ENCODE measurements around the gene MRPL42. TPM values are rescaled to one million over a fixed set of nuclear protein-coding genes. Genes with fewer than 3 reads are reported as not detected.
"Not testable (repeated sequence)": the region's sequence is repeated elsewhere in the genome, so short reads cannot be mapped to it uniquely, and the experiment has no call there.

Gene MRPL42
- total RNA-seq, 1 experiment from 2014 or later: 180 TPM

DNA sequence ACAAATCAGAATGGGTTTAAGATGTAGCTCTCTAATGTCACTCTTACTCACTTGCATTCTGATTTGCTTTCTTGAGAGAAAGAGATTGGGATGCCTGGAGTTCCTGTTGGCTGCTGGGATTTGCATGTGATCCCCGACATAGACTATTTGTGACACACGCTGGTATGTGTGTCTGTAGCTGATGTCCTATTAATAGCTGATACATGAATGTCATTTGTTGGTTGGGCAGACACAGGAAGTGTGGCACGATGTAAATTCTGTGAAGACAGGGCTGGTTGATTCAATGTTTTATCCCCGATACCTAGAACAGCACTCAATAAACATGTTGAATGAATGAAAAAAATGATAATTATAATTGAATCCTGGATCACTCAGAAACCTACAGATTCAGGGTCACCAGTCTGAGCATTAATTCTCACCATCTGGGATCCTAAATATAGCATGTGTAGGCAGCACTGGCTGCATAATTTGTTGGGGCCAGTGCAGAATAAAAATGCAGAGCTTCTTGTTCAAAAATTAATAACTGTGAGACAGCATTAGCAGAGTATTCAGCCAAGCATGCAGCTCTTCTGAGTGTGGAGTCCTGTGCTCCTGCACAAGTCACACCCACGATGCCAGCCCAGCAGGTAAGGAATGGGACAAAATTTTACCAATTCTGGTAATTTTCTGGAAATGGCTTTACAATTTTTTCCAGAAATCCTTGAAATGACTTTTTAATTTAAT, 69.6 kb downstream of the MRPL42 start:
- DNase-seq (ENCODE audit: extremely low read depth, low read depth): no peak

DNA sequence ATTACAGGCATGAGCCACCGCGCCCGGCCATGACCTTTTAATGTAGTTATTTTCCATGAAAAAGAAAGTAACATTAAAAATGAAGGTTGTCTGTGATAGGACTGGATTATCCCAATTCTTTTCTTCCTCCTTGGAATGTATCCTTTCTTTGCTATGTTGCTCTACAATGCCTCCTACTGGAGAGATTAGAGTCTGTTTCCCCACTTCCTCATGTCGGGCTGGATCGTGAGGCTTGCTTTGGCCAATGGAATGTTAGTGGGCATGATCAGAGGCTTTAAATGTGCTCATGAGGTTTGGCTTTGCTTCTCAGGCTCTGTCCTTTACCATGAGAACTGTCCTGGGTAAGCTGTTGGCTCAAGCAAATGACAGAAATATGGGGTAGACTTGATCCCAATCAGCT, 70.5 kb downstream of the MRPL42 start:
- DNase-seq (ENCODE audit: extremely low read depth, low read depth): no peak

DNA sequence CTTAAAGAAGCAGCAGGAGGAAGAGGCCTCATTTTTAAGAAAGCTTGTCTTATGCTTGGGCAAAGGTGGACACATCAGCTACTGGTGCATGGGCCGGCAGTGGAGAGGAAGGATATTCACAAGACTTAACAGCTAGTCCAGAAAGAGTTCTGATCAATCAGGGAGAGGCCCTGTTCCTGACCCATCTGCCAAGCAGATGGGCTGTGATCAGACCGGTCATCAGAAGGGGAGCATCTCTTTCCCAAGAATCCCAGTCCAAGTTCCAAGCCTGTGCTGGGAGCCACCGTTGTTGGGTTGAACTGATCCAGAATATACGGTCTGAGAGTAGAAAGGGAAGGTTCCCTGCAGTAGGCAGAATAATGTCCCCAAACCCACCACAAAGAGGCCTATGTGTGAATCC, 72.5 kb downstream of the MRPL42 start:
- no peak for DNase-seq (ENCODE audit: extremely low read depth, low read depth)

DNA sequence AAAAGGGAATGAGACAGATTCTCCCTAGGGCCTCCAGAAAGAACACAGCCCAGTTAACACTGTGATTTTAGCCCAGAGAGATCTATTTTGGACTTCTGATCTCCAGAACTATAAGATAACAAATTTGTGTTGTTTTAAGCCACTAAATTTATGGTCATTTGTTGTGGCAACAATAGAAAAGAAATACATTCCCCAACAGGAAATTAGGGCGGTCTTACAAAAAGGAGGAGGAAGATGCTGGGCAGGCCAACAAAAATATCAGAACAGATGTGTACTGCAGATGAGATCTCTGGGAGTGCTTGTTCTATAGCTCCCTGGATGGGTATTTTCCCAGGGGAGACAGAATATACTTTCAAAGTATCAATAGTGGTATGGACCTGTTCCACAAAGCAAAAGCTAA, 73.2 kb downstream of the MRPL42 start:
- DNase-seq (ENCODE audit: extremely low read depth, low read depth): no peak

DNA sequence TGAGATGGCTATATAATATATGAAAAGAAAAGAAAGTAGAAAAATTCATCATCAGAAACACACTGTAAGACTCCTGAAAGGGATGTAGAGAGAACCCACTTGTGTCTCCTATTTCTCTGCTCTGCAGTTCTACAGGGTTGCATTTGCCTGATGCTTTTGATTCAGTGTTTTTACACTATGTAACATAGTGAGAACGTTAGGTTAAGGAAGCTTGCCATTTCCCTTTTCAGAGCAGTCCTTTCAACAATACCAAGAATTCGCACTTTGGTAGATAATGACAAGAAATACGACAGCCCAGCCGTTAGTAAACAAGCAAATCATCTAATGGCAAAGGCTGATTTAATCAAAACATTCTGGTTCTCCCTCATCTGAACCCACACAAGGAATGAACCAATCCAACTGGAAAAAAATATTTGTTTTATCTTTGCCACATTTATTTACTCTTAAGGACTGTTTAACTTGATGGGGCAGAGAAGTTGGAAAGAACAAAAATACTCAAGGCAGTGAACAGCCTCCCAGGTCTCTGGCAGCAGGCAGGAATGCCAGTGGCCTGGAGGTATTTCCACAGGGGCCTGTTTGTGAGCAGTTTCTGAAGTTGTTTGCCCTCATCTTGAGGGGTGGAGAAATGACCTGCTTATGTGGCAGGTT, 74.4 kb downstream of the MRPL42 start:
- DNase-seq (ENCODE audit: extremely low read depth, low read depth): no peak

DNA sequence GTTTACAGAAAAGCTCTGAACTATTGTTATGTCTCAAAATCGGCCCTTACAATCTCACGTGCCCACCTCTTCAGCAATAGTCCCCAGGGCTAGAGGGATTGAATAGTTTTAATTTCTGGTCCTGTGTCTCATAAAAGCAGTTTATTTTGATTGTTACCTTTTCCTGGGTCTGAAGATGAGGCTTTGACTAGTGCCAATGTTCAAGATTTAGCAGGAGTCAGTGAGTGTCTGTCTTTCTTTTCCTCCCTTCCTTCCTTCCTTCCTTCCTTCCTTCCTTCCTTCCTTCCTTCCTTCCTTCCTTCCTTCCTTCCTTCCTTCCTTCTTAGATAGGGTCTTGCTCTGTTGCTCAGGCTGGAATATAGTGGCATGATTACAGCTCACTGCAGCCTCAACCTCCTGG, 80.5 kb downstream of the MRPL42 start:
- DNase-seq (ENCODE audit: extremely low read depth, low read depth): no peak

DNA sequence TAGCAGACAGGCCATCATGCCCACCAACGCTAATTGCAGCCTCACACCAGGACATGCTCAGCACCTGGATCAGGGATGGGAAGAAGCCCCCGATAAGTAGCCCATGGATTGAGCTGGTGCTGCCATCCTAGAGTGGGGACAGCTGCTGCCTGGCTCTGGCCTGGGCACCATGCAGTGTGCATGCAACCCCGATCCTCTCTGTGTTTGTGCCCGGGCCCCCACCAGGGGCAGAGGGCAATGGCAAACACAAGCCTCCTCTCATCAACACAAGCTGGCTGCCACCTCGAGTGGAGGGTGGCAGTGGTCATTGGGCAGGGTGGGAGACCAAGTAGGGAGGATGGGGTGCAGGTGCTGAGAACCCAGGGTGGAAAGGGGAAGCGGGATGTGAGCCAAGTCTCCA, 81.9 kb downstream of the MRPL42 start:
- DNase-seq (ENCODE audit: extremely low read depth, low read depth): no peak

DNA sequence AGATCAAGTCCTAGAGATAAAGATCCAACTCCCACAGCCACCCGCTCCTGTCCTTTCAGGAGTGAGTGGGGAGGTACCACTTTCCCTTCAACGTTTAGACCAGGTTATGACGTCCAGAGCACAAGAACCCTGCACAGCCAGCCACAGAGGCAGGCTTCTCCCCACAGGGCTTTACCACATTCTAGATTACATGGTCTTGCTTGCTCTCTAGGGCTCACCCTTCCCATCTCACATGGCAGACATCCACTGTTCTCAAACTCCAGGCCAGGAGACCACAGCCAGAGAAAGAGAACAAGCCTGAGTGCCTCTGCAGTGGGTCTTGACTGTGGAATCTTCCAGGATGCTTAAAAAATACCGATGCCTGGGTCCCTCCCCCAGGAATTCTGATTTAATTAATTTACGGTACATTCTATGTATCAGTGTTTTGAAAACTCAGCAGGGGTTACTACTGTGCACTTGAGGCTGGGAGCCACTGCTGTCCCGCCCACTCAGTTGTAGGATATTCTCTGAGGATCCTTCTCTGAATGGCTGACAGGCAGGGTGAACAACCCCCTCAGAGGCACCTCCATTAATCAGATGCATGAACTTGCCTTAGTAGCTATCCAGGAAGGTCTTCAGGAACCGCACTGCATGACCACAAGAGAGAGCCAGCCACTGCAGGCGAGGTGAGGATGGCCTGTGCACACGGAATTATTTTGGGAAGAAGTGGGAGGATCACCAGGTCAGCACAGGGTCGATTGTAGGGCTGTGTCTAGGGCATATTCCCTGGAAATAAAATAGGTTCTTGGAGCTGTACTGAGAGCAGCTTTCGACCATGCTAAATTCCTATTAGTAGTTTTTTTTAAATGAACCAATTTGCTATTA, 83.7 kb downstream of the MRPL42 start:
- no peak for DNase-seq (ENCODE audit: extremely low read depth, low read depth)

DNA sequence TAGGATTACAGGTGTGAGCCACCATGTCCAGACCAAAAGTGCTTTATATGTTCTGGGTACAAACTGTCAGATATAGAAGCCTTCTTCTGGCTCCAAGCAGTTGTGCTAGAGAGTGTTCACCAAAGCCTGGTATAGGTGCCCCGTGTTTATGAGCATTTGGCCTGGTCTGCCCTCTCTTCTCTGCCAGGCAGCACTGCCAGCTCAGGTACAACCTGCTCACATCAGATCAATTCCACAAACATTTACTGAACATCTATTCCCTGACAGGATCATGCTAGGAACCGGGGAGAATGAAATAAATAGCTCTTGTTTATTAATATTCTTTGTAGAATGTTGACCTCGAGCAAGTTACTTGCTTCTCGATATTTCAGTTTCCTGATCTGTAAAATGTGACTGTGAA, 85.1 kb downstream of the MRPL42 start:
- no peak for DNase-seq (ENCODE audit: extremely low read depth, low read depth)

DNA sequence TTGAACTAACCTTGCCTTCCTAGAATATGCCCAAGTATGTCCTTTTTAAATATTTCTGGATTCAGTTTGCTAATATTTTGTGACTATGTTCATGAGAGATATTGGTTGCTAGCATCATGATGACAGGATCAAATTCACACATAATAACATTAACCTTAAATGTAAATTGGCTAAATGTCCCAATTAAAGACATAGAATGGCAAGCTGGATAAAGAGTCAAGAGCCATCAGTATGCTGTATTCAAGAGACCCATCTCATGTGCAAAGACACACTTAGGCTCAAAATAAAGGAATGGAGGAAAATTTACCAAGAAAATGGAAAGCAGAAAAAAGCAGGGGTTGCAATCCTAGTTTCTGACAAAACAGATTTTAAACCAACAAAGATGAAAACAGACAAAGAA, 90.6 kb downstream of the MRPL42 start:
- not testable (repeated sequence) for DNase-seq (ENCODE audit: extremely low read depth, low read depth)

DNA sequence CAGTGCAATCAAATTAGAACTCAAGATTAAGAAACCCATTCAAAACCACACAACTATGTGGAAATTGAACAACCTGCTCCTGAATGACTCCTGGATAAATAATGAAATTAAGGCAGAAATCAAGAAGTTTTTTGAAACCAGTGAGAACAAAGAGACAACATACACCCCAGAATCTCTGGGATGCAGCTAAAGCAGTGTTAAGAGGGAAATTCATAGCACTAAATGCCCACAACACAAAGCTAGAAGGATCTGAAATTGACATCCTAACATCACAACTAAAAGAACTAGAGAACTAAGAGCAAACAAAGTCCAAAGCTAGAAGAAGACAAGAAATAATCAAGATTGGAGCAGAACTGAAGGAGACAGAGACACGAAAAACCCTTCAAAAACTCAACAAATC, 91.4 kb downstream of the MRPL42 start:
- not testable (repeated sequence) for DNase-seq (ENCODE audit: extremely low read depth, low read depth)

DNA sequence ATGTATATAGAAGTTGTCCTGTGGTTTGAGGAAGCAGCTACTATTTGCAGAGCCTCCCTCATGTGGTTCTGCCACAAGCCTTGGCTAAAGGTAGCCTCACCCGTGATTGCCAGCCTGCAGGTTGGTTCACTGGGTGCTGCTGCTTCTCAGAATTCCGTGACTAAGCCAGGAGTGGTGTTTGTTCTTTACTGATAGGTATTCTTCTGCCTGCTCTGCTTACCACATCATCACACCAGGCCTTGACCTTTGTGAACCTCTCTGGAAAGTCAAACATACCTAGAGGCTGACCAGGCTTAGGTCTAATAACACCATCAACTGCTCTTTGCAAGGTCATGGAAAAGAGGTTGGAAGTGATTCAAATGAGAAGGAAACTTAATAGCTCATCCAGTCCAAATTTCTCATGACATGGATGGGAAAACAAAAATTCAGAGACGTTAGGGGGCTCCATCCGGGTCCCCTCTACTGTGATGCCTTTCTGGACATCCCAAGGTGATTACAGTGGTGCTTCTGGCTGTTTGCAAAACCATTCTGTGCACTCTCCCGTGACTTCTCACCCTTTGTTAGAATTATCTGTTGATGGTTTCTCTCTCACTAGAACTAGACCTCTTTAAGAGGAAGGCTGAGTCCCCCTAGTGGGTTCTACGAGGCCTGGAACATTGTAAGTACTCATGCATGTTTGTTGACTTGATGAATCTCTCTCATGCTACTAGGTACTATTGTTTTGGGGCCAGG, 96.7 kb downstream of the MRPL42 start:
- no peak for DNase-seq (ENCODE audit: extremely low read depth, low read depth)

DNA sequence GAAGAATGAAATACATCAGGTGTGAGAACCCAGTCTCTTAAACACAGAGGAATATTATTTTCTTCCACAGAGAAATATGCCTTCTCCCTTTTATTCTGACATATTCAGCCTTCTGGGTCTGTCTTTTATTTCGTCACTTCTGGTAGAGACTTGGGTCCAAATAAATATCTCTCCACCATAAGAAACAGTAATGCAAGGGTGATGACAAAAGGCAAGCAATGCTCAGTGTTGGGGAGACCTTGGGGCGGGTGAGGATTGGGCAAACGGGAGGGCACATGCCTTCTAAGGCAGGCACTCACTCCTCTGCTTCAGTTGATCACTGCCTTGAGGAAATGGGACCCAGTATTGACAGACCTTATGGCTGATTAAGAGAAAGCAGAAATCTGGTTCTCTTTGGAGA, 98.4 kb downstream of the MRPL42 start:
- no peak for DNase-seq (ENCODE audit: extremely low read depth, low read depth)

Small RNA genes within 50 kb of the gene (small RNA-seq; reads per million reads assigned to genes)
- 0 reads per million in 2 experiments for gene RF00019

Other genes starting within 250 kb of the MRPL42 start
- gene NUDT4, start 89.6 kb upstream of the MRPL42 start, total RNA-seq (2014; rRNA removed; shearing (Covaris generic)): 96.5 and 101 TPM in 2 replicates
- 157 and 184 TPM in 2 replicates for gene UBE2N, start 25.6 kb upstream of the MRPL42 start, total RNA-seq (2014; rRNA removed; shearing (Covaris generic))
- gene SOCS2, start 105.2 kb downstream of the MRPL42 start, total RNA-seq (2014; rRNA removed; shearing (Covaris generic)): 27.1 and 32.8 TPM in 2 replicates
- gene CRADD, start 209.9 kb downstream of the MRPL42 start, total RNA-seq (2014; rRNA removed; shearing (Covaris generic)): 17.1 and 20.5 TPM in 2 replicates